HG03432 (cell line): Measurements from ENCODE around the gene CHRNA7.
"Not testable (repeated sequence)": the region's sequence is repeated elsewhere in the genome, so short reads cannot be mapped to it uniquely, and the experiment has no call there.

Experiments used
- ATAC-seq: cut with Tn5 transposase; IDR thresholded peaks from one replicate; pipeline ENCODE4 v1.9.1; 2021; ENCODE audit warnings: mild to moderate bottlenecking, moderate library complexity; ENCODE audit not compliant: unreplicated experiment

CHRNA7 gene

DNA sequence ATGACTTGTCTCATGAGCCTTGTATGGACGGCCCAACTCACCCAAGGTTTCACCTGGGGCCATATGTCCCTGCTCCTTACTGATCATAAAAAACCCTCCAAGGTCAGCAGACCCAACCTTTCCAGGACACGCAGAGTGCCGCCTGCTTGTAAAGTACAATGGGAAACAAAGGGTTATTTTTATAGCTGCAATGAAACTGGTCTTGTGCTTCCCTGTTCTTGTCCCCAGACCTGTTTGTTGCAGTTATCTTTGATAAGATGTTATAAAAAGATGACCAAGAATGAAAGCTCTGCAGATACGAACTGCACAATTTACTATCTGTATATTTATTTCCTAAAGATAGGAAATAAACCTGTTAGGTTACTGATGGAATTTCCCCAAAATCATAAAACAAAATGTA lies 136.0 kb downstream of the CHRNA7 start:
- ATAC-seq = not testable (repeated sequence)

DNA sequence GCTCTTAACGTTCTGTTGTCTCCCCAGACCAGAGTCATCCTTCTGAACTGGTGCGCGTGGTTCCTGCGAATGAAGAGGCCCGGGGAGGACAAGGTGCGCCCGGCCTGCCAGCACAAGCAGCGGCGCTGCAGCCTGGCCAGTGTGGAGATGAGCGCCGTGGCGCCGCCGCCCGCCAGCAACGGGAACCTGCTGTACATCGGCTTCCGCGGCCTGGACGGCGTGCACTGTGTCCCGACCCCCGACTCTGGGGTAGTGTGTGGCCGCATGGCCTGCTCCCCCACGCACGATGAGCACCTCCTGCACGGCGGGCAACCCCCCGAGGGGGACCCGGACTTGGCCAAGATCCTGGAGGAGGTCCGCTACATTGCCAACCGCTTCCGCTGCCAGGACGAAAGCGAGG lies 137.6 kb downstream of the CHRNA7 start:
- not testable (repeated sequence) for ATAC-seq

- not testable (repeated sequence) for ATAC-seq
Measured at GRCh38 chr15:32180579-32180978, 150.3 kb downstream of the CHRNA7 start.

GRCh38 chr15:32193780-32194179 lies 163.5 kb downstream of the CHRNA7 start:
- not testable (repeated sequence) for ATAC-seq

GRCh38 chr15:32196206-32196605 lies 165.9 kb downstream of the CHRNA7 start:
- not testable (repeated sequence) for ATAC-seq

DNA sequence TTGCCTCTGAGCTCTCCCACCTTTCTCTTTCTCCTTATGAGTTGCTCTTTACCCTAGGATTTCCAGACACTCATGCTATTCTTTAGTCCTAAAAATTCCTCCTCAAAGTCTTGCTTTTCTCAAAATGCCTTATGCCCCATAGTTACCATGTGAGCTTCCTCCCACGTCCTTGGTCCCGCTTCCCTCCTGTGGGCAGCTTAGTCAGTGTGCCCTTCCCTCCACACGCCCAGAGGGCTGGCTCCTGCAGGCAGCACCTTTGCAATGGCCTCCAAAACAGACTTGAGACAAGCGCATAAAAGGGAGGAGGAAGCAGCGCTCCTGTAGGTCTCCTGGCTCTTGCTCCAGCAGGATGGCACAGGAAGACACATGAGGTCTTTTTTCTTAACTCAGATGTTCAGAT lies 168.6 kb downstream of the CHRNA7 start:
- ATAC-seq = not testable (repeated sequence)

DNA sequence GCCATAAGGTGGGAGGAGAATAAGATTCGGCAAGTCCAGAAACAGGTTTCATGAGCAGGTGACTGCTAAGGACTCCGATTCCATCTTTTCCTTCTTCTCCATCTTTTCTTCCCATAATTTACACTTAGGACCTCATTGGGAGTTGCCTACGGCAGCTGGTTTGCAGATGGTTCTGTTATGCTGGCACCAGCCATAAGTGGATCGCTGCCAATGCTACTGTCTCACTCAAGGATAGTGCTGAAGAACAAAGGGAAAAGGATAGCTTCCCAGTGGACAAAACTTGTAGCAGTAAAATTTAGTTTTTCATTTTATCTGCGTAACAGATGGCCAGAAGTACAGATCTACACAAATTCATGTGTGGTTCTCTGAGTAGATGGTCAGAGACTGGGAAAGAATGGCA lies 178.8 kb downstream of the CHRNA7 start:
- not testable (repeated sequence) for ATAC-seq

- no peak for ATAC-seq
Measured at GRCh38 chr15:32218666-32219065, 188.4 kb downstream of the CHRNA7 start.
